HG03139 (cell line): Measurements from ENCODE around the gene EVC2.

Experiments used
- ATAC-seq: cut with Tn5 transposase; IDR thresholded peaks from one replicate; pipeline ENCODE4 v1.9.1; 2021; ENCODE audit not compliant: unreplicated experiment

The EVC2 gene, protein sequence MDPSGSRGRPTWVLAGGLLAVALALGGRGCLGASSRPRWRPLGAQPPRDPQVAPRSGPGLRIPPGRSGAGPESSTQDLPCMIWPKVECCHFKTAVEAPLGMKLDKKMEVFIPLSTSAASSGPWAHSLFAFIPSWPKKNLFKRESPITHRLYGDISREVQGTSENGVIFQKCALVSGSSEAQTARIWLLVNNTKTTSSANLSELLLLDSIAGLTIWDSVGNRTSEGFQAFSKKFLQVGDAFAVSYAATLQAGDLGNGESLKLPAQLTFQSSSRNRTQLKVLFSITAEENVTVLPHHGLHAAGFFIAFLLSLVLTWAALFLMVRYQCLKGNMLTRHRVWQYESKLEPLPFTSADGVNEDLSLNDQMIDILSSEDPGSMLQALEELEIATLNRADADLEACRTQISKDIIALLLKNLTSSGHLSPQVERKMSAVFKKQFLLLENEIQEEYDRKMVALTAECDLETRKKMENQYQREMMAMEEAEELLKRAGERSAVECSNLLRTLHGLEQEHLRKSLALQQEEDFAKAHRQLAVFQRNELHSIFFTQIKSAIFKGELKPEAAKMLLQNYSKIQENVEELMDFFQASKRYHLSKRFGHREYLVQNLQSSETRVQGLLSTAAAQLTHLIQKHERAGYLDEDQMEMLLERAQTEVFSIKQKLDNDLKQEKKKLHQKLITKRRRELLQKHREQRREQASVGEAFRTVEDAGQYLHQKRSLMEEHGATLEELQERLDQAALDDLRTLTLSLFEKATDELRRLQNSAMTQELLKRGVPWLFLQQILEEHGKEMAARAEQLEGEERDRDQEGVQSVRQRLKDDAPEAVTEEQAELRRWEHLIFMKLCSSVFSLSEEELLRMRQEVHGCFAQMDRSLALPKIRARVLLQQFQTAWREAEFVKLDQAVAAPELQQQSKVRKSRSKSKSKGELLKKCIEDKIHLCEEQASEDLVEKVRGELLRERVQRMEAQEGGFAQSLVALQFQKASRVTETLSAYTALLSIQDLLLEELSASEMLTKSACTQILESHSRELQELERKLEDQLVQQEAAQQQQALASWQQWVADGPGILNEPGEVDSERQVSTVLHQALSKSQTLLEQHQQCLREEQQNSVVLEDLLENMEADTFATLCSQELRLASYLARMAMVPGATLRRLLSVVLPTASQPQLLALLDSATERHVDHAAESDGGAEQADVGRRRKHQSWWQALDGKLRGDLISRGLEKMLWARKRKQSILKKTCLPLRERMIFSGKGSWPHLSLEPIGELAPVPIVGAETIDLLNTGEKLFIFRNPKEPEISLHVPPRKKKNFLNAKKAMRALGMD

DNA sequence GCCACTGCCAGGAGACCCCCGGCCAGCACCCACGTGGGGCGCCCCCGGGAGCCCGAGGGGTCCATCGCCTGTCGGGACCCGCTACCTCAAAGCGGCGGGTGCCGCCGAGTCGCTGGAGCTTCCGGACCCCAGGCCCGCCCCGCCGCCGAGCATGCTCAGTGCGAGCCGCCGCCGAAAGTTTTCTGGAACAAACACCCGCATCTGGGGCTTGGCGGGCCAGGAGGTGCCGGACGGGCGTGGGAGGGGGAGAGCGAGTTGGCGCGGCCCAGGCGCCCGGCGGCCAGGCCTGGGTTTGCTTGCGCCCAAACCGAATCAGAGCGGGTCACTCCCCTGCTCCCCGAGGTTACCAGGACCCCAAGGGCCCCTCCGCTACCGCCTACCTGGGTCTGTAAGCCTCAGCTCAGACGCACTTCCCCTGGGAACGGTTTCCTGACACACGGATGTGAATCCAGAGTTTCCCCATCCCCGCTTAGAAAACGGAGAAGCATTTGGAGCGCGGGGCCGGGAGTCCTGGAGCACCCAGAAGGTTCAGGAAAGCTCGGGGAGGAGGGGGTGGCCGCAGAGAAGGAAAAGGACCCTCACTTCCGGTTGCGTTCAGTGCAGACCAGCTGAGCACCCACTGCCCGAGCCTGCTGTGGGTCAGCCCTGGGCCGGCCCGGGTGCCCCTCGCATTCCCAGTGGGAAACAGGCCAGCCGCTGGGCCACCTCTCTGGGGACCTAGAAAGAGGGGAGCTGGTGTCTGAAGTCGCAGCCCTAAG is at the start of gene EVC2:
EVC2 (minus strand) TSS at position 111 of the 758 bp plus-strand sequence; CDS start at position 65, 46 bp downstream.
- no peak for ATAC-seq

DNA sequence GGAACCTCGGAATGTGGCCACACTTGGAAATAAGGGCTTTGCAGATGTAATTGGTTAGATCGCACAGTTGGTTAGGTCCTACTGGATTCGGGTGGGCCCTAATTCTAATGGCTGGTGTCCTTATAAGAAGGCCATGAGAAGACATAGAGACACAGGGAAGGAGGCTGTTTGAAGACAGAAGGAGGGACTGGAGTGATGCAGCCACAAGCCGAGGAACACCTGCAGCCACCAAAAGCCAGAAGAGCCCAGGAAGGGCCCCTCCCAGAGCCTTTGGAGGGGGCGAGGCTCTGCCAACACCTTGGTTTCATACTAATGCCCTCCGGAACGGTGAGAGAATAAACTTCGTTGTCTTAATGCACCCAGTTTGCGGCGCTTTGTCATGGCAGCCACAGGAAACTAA is 49.6 kb upstream of the EVC2 start:
- no peak for ATAC-seq

DNA sequence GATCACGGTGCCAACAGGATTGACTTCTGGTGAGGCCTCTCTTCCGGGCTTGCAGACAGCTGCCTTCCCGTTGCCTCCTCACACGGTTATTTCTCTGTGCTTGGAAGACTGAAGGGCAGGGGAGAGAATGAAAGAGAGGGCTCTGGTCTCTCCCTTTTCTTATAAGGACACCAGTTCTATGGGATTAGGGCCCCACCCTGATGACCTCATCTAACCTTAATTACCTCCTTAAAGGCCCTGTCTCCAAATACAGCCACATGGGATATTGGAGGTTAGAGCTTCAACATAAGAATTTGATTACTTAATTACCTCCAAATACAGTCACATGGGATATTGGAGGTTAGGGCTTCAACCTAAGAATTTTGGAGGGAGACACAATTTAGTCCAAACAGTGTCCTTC is 49.2 kb upstream of the EVC2 start:
- ATAC-seq, result no peak

DNA sequence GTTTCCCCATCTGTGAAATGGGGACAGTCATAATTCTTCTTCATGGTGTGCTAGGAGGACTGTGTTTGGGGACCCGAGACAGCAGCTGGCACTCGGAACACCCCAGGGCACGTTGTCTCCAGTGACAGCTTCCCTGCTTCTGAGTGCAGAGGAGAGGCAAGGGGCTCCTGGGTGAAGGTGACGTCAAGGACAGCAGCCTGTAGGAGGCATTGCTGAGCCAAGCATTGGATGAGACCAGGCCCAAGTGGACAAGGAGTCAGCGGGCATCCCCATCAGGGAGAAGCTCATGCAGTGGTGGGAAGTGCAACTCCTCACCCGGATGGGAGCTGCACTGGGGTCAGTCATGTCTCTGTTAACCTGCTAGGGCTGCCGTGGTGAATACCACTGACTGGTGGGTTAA is 48.7 kb upstream of the EVC2 start:
- no peak for ATAC-seq

DNA sequence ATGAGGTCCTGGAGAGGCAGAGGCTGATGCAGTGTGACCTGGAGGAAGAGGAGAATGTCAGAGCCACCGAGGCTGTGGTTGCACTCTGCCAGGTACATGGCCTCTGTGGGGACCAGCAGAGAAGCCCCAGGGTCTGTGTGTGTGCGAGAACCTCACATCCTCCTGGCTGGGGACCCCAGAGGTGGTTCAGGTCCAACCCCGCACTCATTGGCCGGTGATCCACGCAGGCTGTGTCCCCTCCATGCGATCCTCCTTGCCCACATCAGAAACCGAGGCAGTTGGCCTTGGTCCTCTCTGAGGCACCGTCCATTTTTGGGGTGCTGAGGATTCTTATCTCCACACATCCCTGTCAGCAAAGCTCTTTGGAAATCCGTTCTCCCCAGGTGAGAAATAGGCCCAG is 47.9 kb upstream of the EVC2 start:
- ATAC-seq, result no peak

DNA sequence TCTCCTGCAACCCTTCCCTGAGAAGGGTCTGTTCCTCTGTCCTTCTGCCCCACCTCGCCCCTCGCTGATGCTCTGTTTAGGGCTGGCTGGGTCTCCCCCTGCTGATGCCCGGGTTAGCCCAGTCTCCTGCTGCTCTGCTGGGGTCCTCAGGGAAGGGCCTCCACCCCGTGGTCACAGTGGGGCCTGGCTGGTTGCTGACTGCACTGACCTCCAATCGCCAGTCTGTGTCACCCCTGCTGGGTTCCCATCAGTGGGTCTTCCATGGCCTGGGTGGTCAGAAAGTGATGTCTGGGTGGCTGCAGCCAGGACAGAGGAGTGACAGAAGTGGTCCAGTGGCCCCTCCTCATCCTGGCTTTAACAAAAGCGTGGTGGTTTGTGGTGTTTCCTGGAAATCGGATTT is 47.3 kb upstream of the EVC2 start:
- no peak for ATAC-seq

DNA sequence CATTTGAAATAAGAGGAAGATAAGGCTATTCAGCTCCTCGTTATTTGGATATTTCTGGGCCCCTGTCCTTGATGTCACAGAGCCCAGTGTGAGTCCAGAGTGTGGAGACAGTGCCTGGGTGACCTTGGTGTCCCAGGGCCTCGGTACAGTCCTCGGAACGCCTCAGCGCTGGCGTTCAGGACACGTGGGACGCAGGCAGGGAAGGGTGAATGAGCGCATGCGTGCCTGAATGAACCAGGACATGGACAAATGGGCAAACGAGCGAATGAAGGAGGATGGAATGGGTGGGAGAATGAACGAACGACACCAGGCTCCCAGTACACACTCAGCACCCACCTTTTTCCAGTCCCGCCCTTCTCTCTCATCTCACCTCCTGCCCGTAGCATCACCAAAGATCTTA is 46.8 kb upstream of the EVC2 start:
- no peak for ATAC-seq

DNA sequence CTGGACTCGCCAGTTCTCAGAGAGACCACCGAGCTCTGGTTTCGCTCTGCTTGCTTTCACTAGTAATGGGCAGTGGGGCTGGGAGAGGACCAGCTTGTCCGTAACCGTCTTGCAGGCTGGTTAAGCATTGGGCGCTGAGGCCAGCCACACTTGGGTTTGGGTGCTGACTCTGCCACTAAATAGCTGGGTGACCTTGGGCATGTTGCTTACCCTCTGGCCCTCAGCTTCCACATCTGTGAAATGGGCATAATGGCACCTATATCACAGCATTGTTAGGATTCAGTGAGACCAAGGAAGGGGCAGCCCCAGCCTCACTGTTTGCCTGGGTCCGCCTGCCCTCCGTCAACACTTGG is 46.1 kb upstream of the EVC2 start:
- no peak for ATAC-seq

DNA sequence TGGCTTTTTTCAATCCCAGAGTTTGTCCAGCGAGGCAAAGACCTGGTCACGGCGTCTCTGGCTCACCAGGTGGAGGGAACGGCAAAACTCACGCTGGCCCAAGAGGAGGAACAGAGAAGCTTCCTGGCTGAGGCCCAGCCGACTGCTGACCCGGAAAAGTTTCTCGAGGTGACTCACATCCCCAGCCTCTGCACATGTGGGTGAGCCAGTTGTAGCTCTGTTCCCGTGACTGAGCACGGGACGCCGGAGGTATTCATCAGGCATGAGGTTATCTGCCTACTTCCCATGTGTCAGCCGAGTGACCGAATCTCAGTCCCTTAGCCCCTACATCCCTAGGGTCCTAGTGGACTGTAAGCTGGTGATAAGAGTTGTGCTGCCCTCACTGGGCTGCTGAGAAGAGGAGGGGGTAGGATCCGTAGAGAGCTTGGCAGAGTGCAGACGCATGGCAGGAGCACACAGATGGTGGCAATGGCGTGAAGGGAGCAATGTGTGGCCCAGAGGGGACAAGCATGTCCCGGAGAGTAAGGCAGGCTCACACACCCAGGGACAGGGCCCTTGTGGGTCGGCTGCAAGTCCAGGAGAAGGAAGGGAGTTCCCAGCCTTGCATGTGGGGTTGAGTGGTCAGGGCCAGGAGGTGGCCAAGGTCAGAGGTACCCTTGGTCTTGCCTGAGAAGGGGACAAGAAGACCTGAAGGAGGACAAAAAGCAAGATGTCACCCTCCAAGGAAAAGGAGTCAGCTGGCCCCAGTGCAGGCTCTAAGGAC is 45.6 kb upstream of the EVC2 start:
- no peak for ATAC-seq

DNA sequence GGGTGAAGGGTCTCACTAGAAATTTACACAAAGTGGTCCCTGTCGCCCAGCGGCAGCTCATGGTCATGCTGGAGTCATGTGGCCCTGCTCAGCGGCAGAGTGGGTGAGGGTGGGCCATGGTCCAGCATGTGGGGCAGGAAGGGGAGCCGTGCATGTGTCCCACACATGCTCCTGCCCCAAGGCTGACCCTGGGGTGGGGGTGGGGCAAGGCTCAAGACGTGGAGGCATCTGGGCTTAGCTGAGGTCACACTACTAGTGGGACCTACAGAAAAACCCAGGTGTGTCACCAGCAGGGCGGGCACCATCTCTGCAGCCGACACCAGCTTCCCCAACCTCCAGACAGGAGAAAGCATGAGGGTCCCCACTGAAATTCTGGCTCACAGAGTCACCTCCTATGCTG is 45.0 kb upstream of the EVC2 start:
- no peak for ATAC-seq

DNA sequence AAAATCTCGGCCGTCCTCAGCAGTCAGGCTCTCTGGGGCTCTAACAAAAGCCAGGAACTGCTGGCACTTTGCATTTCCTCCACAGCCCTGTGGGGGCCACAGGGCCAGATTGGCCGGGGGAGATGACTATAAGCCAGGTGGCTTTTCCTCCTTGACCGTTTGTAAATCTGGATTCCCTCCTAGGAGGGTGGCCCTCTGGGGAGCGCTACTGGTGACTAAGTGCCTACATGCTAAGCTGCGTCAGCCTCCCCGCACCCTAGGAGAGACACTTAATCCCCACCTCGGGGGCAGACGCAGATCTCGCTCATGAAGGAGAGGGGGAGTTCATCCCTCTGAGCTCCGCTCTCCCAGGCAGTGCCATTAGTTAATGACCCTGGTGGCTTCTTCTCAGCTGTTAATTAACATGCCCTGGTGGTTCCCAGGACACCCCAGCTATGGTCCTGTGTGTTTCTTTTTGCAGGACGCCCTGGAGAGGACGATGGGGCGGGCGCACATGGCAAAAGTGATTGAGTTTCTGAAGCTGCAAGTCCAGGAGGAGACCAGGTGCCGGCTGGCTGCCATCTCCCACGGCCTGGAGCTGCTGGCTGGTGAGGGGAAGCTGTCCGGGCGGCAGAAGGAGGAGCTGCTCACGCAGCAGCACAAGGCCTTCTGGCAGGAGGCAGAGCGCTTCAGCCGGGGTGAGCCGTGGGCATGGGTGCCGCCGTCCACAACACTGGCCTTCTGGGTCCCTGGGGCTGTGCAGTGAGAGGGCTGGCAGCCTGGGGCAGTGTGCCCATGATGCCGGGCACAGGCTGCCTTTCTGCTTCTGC is 44.2 kb upstream of the EVC2 start:
- ATAC-seq, result no peak

DNA sequence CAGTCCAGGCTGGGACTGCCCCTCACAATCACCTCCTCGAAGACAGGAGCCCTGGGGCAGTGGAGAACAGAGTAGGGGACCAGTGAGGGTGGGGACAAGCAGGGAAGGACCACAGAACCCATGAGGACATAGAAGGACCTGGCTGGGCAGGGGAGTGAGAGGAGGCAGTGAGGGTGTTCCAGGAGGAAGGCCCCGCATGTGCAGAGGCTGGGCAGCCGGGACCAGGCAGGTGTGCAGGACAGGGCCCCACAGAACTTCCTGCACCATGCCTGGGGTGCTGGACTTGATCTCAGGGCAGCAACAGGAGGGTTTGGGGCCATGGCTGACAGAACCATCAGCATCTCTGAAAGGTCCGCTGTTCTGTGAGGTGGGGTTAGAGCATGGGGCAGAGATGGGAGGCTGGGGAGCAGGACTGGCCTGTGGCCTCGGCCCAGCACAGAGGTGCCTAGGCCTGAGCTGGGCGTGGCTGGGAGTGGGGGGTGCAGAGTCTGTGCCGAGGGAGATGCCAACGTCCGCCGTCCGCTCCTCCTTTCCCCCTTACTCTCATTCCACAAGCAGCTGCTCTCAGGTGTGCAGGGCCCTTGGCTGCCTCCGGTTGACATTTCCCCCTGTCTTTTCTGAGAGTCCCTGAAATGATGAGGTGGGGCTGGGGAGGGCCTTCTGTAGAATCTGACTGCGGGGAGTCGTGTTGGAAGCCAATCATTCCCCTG is 43.5 kb upstream of the EVC2 start:
- no peak for ATAC-seq

DNA sequence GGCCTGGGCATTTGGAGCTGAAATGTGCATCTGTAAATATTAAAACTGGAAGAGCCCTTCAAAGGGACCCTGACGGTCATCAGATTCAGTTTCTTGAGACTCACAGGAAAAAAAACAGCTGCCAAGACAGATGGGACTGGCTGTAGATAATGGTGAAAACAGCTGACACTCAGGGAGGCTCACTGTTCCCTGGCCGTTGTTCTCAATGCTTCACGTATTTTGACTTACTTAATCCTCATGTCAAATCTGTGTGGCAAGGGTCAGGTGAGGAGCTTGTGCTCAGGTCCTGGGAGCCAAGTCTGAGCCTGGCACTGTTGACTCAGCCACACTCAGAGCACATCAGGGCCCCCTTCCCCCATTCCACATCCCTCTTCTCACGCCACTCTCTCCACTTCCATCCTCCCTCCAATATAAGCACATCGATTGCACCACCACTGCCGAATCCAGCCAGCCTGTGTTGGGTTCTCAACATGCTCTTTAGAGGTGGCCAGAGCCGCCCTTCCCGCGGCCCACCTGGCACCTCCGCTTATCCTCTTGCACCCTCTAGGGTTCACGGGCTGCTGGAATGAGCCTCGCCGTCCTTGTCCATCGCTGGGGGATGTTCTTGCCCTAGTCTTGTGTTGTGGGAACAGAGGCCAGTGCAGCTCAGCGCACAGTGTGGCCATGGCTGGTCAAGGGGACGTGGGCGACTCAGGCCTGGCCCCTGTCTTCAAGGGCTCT is 42.7 kb upstream of the EVC2 start:
- no peak for ATAC-seq

DNA sequence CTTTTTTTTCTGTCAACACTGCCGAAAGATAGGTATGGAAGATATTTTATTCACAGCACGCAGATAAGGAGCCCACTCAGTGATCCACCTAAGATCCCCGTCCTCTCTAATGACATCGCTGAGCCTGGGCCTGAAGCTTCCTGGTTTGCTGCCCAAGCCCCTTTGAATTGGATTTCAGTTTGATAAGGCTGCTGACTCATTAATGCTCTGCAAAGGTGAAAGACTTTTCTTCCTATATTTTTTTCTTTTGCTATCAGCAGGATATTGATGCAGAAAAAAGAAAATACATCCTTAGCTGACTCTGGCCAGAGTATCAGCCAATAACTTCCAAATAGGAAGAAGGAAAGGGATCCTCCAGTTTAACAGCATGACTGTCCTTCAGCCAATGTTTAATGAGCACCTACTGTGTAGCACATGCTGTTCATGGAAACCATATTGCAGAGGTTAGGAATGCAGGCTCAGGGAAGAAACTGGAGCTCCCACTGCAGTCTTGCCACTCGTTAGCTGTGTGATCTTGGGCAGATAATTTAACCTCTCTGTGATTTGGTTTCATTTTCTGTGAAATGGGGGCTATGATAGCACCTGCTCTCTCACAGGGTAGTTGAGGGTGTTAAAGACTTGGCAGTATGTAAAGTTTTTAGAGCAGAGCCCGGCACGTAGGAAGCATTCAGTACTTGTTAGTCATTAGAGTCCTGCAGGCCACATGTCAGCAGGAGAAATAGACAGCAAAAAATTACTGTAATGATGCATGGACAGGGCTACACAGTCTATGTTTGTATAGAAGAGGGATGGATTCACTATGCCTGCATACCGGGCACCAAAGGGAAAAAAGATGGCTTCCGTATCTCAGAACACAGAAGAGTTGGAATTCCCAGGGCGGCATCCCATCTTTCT is 41.9 kb upstream of the EVC2 start:
- no peak for ATAC-seq

DNA sequence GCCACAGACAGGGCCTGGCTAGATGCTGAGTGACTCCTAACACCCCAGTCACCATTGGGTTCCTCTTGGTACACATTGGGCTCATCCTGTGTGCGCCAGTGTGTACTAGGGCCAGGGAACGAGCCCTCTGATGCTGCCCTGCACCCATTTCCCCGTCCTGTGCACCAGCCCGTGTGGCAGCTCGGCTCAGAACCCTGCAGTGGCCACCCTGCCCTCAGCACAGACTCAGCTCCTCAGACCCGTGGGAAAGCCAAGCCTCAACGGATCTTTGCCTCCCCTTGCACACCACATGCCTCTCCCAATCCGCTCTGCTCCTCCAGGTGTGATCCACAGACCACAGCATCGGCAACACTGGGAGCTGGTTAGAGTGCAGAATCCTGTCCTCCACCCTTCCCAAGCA is 41.2 kb upstream of the EVC2 start:
- no peak for ATAC-seq

DNA sequence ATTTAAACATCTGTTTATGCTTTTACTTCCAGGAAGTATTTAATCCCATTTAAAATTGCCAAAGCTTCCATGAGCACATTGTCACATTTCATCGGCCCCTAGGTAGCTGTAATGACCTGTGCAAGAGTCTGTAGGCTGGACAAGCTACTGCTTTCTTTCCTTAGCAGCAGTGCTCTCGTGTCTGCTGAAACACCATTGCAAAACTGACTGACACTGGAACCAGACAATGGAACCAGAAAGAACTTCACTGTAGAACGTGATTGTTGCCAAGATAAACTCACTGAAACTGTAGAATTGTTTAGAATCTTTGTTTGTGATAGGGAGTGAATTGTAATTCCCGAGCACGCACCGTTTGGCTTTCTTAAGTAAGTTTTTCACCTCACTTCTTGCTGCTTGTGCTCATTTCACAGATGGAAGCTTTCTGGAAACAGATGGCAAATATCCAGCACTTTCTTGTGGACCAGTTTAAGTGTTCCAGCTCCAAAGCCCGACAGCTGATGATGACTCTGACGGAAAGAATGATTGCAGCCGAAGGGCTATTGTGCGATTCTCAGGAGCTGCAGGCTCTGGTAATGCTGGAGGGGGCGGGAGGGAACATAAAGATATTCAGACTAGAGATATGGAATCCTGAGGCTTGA is 39.5 kb upstream of the EVC2 start:
- ATAC-seq, result no peak
